Uterus (tissue), 2 donors: ENCODE data around the gene ZNF619.

Source experiments
- POLR2A ChIP-seq, 2 donors: fragments of 450-650 bp; IDR thresholded peaks; one replicate each; pipeline ENCODE4 v1.6.1; 2016; ENCODE audit warnings: antibody characterized with exemption in 2 of 2, mild to moderate bottlenecking in 1 of 2, moderate library complexity in 1 of 2
- TF ChIP-seq, protein P1 (sequence below), 4 experiments: fragments of 200-600 bp in 2 of 4; fragments of 450-650 bp in 2 of 4; sonication (generic) in 2 of 4; IDR thresholded peaks; one replicate each; pipeline ENCODE4 v1.5.1; 2016 to 2019; ENCODE audit warnings: antibody characterized with exemption in 4 of 4, mild to moderate bottlenecking in 2 of 4, moderate library complexity in 1 of 4

DNA sequence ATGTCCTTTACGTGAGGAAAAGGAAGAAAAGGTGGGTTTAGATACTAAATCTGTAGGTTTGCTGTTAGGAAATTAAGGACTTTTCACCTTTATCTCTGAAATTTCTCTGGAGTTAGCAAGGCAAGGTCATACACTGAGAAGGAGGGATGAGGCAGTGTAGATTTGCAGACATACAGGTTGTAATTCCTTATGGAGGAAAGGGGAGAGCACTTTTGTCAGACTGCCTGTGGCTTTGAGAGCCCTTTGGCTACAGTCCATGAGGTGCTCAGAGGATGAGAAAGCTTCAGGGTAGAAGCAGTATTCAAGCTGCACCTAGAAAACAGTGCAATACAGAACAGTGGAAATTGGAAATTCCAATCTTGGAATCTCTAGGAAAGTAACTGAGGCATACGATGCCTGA is 11.5 kb upstream of the ZNF619 start:
- TF ChIP-seq, protein P1, sequence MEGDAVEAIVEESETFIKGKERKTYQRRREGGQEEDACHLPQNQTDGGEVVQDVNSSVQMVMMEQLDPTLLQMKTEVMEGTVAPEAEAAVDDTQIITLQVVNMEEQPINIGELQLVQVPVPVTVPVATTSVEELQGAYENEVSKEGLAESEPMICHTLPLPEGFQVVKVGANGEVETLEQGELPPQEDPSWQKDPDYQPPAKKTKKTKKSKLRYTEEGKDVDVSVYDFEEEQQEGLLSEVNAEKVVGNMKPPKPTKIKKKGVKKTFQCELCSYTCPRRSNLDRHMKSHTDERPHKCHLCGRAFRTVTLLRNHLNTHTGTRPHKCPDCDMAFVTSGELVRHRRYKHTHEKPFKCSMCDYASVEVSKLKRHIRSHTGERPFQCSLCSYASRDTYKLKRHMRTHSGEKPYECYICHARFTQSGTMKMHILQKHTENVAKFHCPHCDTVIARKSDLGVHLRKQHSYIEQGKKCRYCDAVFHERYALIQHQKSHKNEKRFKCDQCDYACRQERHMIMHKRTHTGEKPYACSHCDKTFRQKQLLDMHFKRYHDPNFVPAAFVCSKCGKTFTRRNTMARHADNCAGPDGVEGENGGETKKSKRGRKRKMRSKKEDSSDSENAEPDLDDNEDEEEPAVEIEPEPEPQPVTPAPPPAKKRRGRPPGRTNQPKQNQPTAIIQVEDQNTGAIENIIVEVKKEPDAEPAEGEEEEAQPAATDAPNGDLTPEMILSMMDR (IDR thresholded peaks at IDR 0.05) = no peak
- no peak for TF ChIP-seq POLR2A (IDR thresholded peaks at IDR 0.05)
